NCI-H146 (cell line): Measurements from ENCODE around the gene SZT2.

Experiments
- DNase-seq: peaks from one replicate; lab custom pipeline; 2025; lab: John Stamatoyannopoulos, UW

SZT2 gene

DNA sequence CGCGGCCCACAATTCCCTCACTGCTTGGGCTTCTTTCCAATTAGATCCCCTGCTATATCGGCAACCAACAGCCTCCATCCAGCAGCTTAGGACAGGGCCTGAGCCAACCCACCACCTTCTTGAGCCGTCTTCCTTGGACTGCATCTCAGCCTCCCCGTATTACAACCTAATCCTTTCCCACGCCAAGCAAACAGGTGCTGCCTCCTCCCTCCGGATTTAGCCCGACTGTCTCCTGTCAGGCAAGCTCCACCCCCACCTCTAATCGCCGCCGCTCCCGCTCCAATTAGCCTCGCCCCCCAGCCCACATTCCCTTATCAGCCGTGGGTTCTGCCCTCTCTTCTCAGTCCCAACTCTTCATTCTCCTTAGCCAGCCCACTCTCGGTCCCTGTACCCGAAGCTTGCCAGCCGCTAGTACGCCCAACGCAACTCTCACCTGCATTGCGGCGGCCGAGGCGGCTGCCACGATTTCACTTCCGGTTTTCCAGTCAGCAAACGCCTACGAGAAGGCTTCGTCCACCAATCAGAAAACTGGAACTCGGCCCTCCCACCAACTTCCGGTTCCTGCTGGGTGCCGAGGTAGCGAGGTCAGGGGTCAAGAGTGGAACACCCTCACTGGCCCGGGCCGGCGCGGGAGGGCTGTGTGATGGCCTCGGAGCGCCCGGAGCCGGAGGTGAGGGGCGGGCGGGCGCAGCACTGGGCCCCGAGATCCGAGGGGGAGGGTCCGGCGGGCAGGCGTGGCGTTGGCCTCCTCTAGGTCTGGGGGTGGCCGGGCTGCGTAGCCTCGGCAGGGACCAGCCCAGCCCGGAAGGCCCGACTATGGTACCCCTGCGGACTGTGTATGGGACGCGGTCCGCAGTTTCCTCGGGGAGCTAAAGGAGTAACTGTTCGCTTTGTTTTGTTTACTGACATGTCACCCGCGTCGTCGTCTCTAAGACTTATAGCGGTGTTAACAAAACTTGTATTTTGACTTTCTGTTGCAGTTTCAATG is at the start of gene SZT2, which contains the start of gene MED8:
SZT2 (plus strand) TSS at position 574 of the 988 bp plus-strand sequence; CDS start at position 644, 70 bp downstream.
MED8 (minus strand) TSS at position 475 of the 988 bp plus-strand sequence; CDS start at position 439, 36 bp downstream.
- DNase-seq = peak; percentile 86

DNA sequence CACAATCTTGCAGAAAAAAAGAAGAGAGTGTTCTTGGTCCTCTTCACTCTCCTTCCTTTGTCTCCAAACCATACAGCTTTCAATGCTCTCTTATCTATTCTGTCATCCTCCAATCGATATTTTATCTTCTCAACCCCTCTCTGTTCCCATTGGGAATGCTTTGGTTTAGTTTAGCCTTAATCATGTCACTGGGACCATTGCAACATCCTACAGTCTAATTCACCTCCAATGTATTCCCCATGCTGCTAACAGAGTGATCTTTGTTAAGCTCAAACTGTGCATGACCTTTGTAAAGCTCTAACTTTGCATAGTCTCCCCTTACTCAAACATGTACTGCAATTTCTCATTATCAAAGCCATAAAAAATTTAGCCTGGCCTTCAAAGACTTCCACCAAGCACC is 49.1 kb upstream of the SZT2 start:
- no peak for DNase-seq

DNA sequence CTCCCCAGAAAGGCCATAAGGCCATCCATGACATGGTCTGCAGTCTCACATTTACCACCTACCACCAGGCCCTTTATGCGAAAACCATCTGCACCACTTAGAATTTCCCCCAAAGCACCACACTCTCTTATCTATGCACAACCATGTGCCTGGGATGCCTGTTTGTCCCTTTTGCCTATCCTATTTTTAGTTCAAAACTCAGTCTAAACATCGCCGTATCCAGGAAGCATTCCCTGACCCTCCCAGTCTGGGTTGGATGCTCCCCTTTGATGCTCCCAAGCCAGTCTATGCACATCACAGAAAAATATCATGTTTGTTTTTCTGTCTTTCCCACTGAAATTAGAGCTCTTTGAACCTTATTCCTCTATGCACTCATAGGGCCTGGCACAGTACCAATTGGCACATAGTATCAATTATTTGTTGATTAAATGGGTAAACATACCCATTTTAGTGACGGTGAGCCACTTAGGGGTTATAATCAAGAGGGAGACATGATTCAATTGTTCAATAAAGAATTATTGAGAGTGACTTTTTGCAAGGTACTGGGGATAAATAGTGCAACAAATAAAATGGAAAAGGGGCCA is 45.3 kb upstream of the SZT2 start:
- DNase-seq = no peak

DNA sequence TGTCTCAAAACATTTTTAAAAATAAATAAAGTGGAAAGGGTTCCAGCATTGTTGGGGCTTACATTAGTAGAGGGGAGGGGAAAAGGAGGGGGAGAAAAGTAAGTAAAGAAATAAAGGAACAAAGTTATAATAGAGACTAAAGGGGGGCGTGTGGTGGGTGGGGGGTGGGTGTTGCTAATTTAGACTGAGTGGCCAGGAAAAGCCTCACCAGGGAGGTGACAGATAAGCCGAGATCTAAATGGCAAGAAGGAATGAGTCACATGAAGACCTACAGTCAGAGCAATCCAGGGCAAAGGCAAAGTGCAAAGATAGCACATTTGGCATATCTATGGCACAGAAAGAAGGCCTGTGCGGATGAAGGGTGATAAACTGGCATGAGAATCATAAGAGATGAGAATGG is 44.6 kb upstream of the SZT2 start:
- no peak for DNase-seq

DNA sequence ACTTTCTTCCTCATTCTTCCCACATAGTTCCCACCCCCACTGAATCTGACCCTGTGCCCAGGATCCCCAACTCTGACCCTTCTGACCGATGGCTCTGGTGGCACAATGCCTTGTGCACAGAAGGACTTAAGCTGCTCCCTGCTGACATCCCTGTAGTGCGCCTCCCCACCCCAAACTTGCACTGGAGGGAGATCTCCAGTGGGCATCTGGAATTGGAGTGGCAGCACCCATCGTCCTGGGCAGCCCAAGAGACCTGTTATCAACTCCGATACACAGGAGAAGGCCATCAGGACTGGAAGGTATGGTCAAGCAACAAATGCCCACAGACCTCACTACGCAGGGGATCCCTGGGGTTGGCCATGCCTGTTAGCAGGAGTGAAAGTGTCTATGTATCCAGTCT is 43.1 kb upstream of the SZT2 start:
- no peak for DNase-seq

DNA sequence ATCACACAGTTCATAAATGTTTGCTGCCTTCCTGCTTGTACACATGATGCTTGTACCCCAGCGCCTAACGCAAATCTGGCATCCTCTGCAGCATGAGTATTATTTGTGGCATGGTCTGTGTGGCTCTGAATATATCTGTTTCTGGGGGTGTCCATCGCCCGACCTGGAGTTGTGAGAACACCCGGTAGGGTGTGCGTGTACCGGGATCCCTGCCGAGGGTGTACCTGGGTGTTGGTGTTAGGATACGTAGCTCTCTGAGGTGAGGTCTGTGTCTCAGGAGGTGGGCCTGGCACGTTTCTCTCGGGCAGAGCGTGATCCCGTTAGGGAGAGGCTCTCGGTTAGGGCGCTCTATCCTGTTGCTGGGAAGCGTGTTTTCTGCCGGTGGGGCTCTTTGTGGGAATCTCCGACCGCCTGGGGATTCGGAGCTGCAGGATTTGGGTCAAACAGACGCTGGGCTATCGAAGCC is 41.3 kb upstream of the SZT2 start:
- peak; percentile 82 for DNase-seq

DNA sequence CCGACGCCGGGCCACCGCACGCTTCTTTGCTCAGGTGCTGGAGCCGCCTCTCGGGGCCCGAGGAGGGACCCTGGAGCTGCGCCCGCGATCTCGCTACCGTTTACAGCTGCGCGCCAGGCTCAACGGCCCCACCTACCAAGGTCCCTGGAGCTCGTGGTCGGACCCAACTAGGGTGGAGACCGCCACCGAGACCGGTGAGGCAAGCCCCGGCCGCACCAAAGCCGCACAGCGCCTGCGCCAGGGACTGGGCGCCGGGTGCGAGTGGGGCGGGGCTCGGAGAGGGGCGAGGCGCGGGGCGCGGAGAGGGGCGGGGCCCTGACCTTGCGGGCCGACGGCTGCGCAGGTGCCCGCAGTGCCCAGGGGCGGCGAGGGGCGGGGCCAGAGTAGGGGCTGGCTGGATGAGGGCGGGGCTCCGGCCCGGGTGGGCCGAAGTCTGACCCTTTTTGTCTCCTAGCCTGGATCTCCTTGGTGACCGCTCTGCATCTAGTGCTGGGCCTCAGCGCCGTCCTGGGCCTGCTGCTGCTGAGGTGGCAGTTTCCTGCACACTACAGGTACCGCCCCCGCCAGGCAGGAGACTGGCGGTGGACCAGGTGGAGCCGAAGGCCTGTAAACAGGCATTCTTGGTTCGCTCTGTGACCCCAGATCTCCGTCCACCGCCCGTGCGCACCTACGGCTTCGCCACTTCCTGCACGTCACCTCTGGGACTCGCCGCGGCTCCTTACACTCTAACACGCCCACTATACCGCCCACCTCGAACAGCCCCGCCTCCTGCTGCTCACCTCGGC is 40.7 kb upstream of the SZT2 start:
- DNase-seq = peak; percentile 92

DNA sequence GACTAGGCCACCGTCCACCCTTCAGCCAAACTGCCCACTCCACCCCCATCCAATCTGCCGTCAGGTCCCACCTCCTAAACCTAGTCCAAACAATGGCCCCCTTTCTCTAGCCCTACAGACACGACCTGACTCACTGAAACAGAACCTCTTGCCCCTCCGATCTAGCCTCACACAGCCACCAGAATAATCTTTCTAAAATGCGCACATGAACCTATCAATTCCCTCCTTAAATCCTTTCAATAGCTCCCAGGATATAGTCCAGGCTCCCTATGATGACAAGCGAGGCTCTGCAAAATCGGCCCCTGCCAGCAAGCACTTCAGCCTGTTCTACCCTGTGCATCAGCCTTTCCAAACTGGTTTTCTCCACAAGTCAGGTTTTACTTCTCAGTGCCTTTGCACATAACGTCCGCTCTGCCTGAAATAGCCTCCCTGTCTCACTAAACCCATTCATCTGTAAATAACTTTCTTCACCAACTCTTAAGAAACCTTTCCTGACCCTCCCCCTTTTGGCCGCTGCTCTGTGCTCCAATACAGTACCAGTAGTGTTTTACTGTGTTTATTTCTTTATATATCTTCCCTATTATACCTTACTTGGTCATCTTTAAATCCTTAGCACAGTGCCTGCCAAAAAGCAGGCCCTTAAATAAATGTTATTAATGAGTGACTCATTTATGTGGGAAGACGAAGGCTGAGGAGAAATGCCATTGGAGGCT is 39.9 kb upstream of the SZT2 start:
- DNase-seq = no peak

DNA sequence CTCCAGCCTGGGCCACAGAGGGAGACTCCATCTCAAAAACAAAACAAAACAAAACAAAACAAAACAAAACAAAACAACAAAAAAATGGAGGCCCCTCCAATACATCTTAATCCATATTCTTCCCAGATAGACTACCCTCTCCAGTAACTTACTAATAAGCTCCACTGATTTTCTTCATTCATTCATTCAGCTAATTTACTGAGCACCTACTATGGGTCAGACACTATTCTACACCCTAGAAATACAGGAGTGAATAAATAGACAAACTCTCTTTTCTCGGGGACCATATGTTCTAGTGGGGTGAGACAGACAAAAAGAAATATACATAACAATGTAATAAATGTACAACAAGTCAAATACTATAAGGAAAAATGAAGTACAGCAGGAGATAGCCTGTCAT is 38.7 kb upstream of the SZT2 start:
- DNase-seq = no peak

DNA sequence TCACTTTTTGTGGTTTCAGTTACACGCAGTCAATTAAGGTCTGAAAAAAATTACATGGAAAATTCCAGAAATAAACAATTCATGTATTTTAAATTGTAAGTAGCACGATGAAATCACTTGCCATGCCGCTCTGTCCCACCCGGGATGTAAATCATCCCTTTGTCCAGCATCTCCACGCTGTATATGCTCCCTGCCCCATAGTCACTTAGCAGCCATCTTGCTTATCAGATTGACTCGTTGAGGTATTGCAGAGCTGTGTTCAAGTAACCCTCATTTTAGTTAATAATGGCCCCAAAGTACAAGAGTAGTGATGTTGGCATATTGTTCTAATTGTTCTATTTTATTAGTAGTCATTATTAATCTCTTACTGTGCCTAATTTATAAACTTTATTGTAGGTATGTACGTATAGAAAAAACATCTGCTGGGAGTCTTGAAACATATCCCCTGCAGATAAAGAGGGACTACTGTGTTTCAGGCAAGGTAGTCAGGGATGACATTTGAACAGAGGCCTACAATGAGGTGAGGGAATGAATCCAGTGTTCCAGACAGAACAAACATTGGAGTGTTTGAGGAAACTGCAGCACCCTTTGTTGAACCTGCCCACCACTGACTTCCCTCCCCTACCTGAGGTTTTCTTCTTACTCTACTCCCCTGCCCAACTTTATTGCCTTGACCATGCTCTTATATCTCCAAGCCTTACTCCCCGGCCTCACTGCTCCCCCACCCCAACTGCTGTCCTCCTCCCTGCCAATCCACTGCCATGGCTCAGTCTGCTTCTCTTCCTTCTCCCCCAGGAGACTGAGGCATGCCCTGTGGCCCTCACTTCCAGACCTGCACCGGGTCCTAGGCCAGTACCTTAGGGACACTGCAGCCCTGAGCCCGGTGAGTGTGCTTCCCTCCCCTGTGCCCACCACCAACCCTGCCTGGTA is 38.0 kb upstream of the SZT2 start:
- no peak for DNase-seq

DNA sequence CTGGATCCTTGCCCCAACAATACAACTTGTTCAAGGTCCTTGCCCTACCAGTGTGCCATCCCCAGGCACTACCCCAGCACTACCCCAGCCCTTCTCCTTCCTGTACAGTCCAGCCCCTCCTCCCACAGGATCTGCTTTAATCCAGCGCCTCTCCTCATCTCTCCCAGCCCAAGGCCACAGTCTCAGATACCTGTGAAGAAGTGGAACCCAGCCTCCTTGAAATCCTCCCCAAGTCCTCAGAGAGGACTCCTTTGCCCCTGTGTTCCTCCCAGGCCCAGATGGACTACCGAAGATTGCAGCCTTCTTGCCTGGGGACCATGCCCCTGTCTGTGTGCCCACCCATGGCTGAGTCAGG is 37.4 kb upstream of the SZT2 start:
- DNase-seq = no peak

DNA sequence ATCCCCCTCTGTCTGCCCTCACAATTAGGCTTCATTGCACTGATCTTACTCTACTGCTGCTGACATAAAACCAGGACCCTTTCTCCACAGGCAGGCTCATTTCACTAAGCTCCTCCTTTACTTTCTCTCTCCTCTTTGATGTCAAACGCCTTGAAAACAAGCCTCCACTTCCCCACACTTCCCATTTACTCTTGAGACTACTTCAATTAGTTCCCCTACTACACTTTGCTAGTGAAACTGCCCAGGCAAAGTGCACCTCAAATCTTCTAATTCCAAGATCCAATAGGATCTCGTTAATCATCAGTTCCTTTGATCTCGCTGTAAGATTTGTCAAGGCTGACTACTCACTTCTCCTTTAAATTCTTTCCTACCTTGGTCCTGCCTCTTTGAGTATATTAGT is 36.8 kb upstream of the SZT2 start:
- no peak for DNase-seq

DNA sequence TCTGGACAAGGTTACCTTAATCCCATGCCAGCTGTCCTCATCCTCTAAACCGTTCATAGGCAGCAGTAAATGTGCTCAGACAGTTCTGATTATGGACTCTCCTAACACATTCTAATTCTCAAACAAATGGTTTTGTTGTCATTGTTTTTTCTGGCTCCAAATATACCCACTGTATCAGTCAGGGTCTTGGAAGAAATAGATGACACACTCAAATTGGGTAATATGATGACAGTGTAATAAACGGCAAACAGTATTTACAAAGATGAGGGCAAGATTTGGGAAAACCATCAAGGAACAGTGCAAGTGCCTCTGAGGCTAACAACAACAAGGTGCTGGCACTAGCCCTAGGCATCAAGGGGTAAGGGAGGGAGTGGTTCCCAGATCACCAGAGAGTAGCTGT is 35.2 kb upstream of the SZT2 start:
- no peak for DNase-seq

DNA sequence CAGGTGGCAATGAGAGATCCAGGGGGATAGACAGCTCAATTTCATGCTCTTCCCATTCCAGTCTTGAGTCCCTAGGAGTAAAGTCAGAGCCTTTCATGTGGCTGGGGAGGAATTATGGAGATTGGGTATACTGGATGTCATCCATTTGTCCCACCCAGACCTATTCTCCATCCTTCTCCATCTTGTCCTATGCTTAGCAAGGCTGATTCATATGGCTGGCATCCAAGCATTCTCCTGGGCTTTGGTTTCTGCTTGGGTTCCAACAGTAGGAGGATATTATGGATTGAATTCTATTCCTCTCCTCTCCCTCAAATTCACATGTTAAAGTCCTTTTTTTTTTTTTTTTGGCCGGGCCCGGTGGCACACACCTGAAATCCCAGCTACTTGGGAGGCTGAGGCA is 34.8 kb upstream of the SZT2 start:
- no peak for DNase-seq

DNA sequence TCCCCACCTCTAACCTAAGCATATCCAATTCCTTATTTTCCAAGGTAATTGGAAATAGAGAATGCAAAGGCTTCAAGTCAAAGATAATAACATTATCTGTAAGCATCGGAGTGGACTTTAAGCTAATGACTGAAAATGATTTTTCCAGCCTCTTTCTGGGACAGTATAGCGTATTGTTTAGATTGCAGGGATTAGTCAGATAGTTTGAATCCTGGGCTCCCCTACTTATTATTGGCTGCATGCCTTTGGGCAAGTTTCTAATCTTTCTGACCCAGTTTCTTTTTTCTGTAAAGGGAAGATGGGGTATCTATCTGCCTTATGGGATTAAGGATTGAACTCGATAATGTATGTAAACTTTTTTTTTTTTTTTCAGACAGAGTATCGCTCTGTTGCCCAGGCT is 32.4 kb upstream of the SZT2 start:
- DNase-seq = no peak

DNA sequence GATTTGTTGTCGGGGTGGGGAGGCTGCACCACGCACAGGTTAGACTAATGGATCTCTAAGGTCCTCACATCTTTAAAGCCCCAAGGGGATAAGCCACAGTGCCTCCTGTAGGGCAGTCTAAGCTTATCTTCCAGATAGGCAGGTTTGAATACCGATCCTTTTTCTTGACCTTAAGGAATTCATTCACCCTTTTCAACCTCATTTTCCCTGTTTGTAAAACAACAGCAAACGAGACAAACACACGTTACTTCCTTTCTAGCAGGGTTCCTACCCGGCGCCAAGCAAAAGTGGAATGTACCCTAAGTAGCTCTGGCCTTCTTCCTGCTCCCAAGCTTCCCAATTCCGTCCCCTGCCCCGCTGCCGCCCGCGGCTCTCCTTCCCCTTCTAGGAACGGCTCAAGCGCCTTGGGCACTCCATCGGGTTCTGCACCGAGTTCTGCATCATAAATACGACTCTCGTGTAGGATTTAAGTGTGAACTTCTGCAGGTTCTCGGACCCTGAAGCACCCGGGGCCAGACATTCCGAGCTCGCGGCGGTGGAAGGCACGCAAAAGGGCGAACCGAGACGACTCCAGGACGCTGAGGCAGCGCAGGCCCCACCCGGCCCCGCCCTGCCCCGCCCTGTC is 31.5 kb upstream of the SZT2 start:
- DNase-seq = peak; percentile 47

DNA sequence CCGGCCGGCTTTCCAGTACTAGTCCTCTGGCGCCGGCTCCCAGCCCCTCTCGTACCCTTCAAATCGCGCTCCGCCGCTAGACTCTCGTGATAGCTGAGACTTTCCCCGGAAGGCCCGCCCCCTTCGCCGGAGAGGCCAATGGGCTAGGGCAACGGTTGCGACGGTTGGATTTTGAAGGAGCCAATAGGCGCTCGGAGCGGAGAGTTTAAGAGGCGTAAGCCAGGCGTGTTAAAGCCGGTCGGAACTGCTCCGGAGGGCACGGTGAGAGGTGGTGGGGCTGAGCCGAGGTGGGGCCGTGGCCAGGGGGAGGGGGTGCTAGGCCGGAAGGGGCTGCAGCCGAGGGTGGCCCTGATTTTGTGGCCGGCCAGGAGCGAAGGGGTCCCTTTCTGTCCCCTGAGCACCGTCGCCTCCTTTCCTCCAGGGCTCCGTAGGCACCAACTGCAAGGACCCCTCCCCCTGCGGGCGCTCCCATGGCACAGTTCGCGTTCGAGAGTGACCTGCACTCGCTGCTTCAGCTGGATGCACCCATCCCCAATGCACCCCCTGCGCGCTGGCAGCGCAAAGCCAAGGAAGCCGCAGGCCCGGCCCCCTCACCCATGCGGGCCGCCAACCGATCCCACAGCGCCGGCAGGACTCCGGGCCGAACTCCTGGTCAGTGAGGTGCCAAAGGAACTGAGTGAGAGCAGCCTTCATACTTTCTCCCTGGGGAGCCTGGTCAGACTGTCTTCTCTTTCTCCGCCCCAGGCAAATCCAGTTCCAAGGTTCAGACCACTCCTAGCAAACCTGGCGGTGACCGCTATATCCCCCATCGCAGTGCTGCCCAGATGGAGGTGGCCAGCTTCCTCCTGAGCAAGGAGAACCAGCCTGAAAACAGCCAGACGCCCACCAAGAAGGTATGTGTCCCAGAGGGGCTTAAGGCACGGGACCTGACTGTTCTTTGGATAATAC is 30.7 kb upstream of the SZT2 start, which contains the start of gene CDC20:
CDC20 (plus strand) TSS at position 236 of the 948 bp plus-strand sequence; CDS start at position 471, 235 bp downstream.
- DNase-seq = peak; percentile 95

DNA sequence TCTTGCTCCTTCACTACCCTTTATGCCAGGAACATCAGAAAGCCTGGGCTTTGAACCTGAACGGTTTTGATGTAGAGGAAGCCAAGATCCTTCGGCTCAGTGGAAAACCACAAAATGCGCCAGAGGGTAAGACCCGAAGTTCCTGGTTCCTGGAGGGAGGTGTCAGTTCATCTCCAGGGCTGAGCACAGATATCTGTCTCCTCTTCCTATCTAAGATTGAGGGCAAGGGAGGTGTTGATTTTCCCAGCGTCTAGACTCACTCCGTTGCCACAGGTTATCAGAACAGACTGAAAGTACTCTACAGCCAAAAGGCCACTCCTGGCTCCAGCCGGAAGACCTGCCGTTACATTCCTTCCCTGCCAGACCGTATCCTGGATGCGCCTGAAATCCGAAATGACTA is 30.0 kb upstream of the SZT2 start:
- DNase-seq = no peak

DNA sequence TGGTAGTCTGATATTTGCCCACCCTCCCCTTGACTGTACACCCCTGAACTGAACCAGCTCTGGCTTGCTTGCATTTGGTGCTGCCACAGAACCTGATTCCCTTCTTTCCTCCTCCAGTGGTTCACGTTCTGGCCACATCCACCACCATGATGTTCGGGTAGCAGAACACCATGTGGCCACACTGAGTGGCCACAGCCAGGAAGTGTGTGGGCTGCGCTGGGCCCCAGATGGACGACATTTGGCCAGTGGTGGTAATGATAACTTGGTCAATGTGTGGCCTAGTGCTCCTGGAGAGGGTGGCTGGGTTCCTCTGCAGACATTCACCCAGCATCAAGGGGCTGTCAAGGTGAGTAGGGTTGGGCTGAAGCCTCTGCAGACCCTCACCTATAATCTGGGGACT is 29.1 kb upstream of the SZT2 start:
- DNase-seq = no peak
